Endothelial cell (in vitro differentiated cells): ENCODE measurements around the gene CDKL4. TPM values are rescaled to one million over a fixed set of nuclear protein-coding genes. Genes with fewer than 3 reads are reported as not detected.

ENCODE experiments used
- DNase-seq: peaks from one replicate; pipeline ENCODE4 v3.0.0; 2021; ENCODE audit warnings: low spot score
- H3K27ac Mint-ChIP-seq: one replicate; pipeline ENCODE4 v1.8.0; 2021; ENCODE audit warnings: mixed read lengths, inconsistent platforms; ENCODE audit not compliant: unreplicated experiment
- H3K27me3 Mint-ChIP-seq: one replicate; pipeline ENCODE4 v1.8.0; 2021; ENCODE audit warnings: mild to moderate bottlenecking, moderate library complexity, mixed read lengths, inconsistent platforms; ENCODE audit not compliant: unreplicated experiment
- H3K36me3 Mint-ChIP-seq: one replicate; pipeline ENCODE4 v1.8.0; 2021; ENCODE audit warnings: mild to moderate bottlenecking, low read depth, mixed read lengths, inconsistent platforms; ENCODE audit not compliant: unreplicated experiment
- H3K4me1 Mint-ChIP-seq: one replicate; pipeline ENCODE4 v1.8.0; 2021; ENCODE audit warnings: mild to moderate bottlenecking, mixed read lengths, inconsistent platforms; ENCODE audit not compliant: unreplicated experiment
- H3K4me3 Mint-ChIP-seq: one replicate; pipeline ENCODE4 v1.8.0; 2021; ENCODE audit warnings: mild to moderate bottlenecking, mixed read lengths, inconsistent platforms; ENCODE audit not compliant: unreplicated experiment
- H3K9me3 Mint-ChIP-seq: one replicate; pipeline ENCODE4 v1.8.0; 2021; ENCODE audit warnings: mixed read lengths, inconsistent platforms; ENCODE audit not compliant: unreplicated experiment
- CTCF ChIP-seq: fragments of 200-600 bp; sonication (generic); IDR thresholded peaks from one replicate; pipeline ENCODE4 v1.5.0; 2021; ENCODE audit warnings: antibody characterized with exemption; ENCODE audit not compliant: unreplicated experiment
- total RNA-seq: library from RNA; stranded (reverse); fragmentation: NEBNext Ultra II Directional; extraction: Animal tissue kit (Norgen Biotek cat#: 25700); gene quantifications from one replicate; pipeline ENCODE4 v1.2.1, GENCODE V29; 2021; ENCODE audit not compliant: unreplicated experiment

Gene CDKL4
- total RNA-seq, 1 donor from 2014 or later = 0.92 TPM

GRCh38 chr2:39264733-39265132 lies 21.0 kb upstream of the CDKL4 start:
- no peak for TF ChIP-seq CTCF
- Mint-ChIP-seq H3K27me3 (peaks cover 1% of the 10 kb centered on the region), H3K4me3 (no peak overlapping the region), H3K4me1 (peaks cover 17% of the 10 kb centered on the region), H3K9me3 (no peaks in the 10 kb centered on the region), H3K27ac (no peak overlapping the region), H3K36me3 (no peaks in the 10 kb centered on the region)
- no peak for DNase-seq

- Mint-ChIP-seq H3K4me3 (no peak overlapping the region), H3K4me1 (peaks cover 4% of the 10 kb centered on the region), H3K27me3 (peaks cover 1% of the 10 kb centered on the region), H3K36me3 (peaks cover 6% of the 10 kb centered on the region), H3K27ac (no peak overlapping the region), H3K9me3 (no peaks in the 10 kb centered on the region)
- no peak for TF ChIP-seq CTCF
- DNase-seq = no peak
These were observed 16.3 kb upstream of the CDKL4 start for GRCh38 chr2:39260087-39260486.

GRCh38 chr2:39256040-39256439 lies 12.3 kb upstream of the CDKL4 start:
- no peaks in the 10 kb centered on the region for H3K4me1 Mint-ChIP-seq
- no peaks in the 10 kb centered on the region for H3K27me3 Mint-ChIP-seq
- no peak overlapping the region for H3K4me3 Mint-ChIP-seq
- H3K36me3 Mint-ChIP-seq = peaks cover 35% of the 10 kb centered on the region
- no peak overlapping the region for H3K27ac Mint-ChIP-seq
- no peaks in the 10 kb centered on the region for H3K9me3 Mint-ChIP-seq
- TF ChIP-seq CTCF = no peak
- DNase-seq = no peak

- H3K27ac Mint-ChIP-seq = no peak overlapping the region
- H3K4me3 Mint-ChIP-seq = no peak overlapping the region
- no peak for TF ChIP-seq CTCF
- H3K27me3 Mint-ChIP-seq = no peaks in the 10 kb centered on the region
- no peak for DNase-seq
- H3K9me3 Mint-ChIP-seq = no peaks in the 10 kb centered on the region
- peaks cover 44% of the 10 kb centered on the region for H3K36me3 Mint-ChIP-seq
- no peaks in the 10 kb centered on the region for H3K4me1 Mint-ChIP-seq
These were observed 9.2 kb upstream of the CDKL4 start for GRCh38 chr2:39252888-39253518.

- Mint-ChIP-seq H3K9me3 (no peaks in the 10 kb centered on the region), H3K36me3 (peaks cover 35% of the 10 kb centered on the region), H3K4me1 (no peaks in the 10 kb centered on the region), H3K27me3 (peaks cover 13% of the 10 kb centered on the region), H3K27ac (no peak overlapping the region), H3K4me3 (no peak overlapping the region)
- DNase-seq = no peak
- TF ChIP-seq CTCF = no peak
These were observed 3.8 kb upstream of the CDKL4 start for GRCh38 chr2:39247512-39248043.
